ENCODE results near the gene DLX1.

- TF ChIP-seq CTCF (IDR thresholded peaks at IDR 0.05; ENCODE audit: low read depth, low read length, missing input control) (no peak), REST (IDR thresholded peaks at IDR 0.05) (no peak), SP1 (IDR thresholded peaks at IDR 0.05) (no peak), FOXA1 (IDR thresholded peaks at IDR 0.05) (no peak), EGR1 (IDR thresholded peaks at IDR 0.05; ENCODE audit: low read depth in 2 of 2) (no peak)
Measured at GRCh38 chr2:172109256-172109987, 24.1 kb downstream of the DLX1 start.
